C4-2B (cell line): ENCODE data around the gene TECPR2.

Experiments
- CTCF ChIP-seq: fragments of 450-650 bp; conservative IDR thresholded peaks from 2 replicates; pipeline ENCODE4 v1.5.1; 2017; ENCODE audit warnings: mild to moderate bottlenecking
- ZFX ChIP-seq: fragments of 450-650 bp; IDR thresholded peaks from 2 replicates; pipeline ENCODE4 v1.6.1; 2017

DNA sequence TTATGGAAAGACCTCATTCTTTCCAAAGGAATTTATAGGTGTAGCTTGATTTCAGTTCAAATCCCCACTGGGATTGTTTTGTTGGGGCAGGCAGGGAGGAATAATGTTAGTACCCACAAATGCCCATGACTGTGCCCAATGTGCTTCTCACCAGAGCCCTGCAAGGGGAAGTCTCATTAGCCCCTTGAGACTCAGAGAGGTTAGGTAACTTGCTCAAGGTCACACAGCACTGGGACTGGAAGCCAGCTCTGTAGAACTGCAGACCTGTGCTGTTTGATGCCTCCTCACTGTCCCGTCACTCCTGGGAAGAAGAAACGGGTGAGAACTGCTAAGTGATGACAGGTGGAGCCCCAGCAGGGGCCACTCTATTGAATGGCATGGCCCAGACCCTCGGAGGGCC, 138.0 kb downstream of the TECPR2 start:
- TF ChIP-seq CTCF = no peak
- no peak for TF ChIP-seq ZFX
